GM12872 (cell line): Measurements from ENCODE around the gene TIMP3.

Experiments
- TF ChIP-seq, protein P1 (sequence below): IDR thresholded peaks from 3 replicates; pipeline ENCODE4 v1.5.1; 2011; ENCODE audit warnings: low read depth, mild to moderate bottlenecking, low read length, moderate library complexity; ENCODE audit not compliant: insufficient read depth

Gene TIMP3

DNA sequence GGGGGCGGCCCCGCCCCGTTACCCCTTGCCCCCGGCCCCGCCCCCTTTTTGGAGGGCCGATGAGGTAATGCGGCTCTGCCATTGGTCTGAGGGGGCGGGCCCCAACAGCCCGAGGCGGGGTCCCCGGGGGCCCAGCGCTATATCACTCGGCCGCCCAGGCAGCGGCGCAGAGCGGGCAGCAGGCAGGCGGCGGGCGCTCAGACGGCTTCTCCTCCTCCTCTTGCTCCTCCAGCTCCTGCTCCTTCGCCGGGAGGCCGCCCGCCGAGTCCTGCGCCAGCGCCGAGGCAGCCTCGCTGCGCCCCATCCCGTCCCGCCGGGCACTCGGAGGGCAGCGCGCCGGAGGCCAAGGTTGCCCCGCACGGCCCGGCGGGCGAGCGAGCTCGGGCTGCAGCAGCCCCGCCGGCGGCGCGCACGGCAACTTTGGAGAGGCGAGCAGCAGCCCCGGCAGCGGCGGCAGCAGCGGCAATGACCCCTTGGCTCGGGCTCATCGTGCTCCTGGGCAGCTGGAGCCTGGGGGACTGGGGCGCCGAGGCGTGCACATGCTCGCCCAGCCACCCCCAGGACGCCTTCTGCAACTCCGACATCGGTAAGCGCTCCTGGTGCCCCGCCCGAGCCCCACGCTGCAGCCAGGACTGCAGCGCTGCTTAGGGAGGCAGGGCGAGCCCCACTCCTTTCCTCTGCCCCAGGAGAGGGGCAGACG, at the start of gene TIMP3:
TSS of gene TIMP3 (plus strand) at position 169 of the 700 bp plus-strand sequence. CDS start at position 466, 297 bp downstream.
- TF ChIP-seq, protein P1, sequence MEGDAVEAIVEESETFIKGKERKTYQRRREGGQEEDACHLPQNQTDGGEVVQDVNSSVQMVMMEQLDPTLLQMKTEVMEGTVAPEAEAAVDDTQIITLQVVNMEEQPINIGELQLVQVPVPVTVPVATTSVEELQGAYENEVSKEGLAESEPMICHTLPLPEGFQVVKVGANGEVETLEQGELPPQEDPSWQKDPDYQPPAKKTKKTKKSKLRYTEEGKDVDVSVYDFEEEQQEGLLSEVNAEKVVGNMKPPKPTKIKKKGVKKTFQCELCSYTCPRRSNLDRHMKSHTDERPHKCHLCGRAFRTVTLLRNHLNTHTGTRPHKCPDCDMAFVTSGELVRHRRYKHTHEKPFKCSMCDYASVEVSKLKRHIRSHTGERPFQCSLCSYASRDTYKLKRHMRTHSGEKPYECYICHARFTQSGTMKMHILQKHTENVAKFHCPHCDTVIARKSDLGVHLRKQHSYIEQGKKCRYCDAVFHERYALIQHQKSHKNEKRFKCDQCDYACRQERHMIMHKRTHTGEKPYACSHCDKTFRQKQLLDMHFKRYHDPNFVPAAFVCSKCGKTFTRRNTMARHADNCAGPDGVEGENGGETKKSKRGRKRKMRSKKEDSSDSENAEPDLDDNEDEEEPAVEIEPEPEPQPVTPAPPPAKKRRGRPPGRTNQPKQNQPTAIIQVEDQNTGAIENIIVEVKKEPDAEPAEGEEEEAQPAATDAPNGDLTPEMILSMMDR, result no peak

DNA sequence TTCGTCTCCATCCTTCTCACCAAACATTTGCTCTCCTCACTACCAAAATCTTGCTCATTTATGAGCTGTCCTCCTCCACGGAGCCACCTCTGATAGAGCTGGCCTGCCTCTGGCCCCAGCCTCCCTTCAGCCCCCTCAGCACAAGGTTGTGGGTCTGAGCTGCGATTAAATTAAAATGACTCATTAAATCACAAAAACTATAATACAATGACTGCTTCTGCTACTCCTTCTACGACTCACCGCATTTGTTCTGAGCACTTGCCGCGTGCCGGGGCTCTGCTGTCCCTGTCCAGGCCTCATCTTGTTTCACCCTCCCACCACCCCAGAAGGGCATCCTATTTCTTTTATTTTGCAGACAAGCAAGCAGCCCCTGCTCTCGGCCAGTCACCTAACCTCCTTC, 49.2 kb upstream of the TIMP3 start:
- TF ChIP-seq, protein P1, result no peak

DNA sequence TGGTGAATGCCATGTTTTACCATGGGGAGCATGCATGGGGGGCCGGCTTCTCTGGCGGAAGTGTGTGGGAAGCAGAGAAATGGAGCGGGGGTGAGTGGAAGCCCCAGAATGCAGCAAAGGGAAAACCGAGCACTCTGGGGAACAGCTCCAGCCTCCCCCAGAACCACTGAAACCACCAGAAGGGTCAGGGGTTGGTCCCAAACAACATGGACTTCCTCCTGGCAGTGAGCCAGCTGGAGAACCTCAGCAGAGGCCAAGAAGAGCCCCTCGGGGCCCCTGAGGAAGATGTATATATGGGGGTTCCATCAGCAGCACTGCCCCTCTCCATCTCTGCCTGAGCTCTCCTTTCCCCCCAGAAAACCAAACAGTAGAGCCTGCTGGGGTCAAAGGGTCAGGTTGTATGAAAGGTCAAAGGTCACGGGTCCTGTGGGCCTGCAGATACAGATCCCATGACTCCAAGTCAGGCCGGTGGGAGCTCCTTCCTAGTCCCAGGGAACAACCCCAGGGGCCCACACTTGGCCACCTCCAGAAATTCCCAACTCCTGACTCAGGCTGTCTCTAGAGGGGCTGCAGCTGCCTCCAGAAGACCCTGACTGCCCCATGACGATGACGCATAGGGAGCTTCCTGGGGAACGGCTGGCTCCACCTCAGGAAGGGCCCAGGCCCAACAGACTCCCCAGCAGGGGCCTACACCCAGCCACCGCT, 48.5 kb upstream of the TIMP3 start:
- TF ChIP-seq, protein P1, result no peak

DNA sequence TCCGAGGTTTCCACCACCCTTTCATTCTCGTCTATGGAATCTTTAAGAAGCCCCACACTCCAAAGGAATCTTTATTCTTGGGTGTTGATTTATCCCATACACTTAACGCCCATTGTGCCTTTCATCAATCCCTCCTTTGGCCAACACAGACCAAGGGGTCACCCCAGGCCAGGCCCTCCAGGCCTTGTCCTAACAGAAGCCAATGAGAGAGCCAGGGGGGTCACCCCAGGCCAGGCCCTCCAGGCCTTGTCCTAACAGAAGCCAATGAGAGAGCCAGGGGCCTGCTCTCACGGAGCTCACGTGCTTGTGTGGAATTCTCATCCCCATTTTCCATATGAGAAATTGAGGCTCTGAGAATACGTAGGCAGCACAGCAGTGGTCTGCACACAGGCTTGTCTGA, 47.9 kb upstream of the TIMP3 start:
- TF ChIP-seq, protein P1, result no peak

DNA sequence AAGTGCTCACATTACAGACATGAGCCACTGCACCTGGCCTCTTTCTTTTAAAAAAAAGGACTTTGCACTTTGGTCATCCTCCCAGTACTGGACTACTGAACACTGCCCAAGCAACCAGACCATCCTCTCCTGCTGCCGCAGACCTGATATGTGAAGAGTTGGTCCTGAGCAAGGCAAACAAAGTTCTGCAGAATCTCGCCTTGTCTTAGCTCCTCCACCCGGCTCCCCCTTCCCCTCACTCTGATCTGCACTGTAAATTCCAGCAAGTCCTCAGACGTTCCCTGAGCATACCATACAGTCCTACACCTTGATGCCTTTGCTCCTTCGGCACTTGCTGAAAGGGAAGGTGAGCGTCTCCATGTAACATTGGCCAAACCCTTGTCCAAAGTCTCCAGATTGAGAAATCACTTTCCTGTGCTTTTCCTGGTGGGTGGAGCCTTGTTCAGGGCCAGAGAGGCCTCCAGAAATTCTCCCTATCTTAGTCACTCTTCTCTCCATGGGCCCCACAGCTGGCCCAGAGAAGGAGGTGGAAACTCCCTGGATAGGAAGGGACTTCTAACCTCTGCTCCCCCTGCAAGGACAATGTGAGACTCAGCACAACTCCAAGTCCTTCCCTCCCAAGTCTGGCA, 47.0 kb upstream of the TIMP3 start:
- TF ChIP-seq, protein P1, result no peak

DNA sequence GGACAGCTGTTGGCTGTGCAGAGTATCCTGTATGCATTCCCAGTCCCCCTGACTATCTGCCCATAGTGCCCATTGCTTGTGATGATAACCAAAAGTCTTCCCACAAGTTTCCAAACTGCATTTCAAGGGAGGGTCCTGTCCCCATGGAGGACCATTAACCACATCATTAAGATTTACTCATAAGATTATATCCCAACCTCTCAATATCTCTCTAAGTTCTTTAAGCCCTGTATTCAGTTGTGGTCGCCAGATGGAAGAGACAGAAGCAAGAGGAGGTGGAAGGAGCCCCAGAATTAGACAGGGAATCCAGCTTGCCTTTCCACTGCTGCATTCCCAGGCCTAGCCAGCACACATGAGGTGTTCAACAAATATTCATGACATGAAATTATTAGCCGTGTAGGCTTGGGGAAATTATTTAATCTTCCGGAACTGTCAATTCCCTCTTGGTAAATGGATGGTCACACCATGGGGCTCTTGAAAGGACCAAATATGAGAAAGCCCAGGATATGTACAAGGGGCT, 42.6 kb upstream of the TIMP3 start:
- TF ChIP-seq, protein P1, result no peak

DNA sequence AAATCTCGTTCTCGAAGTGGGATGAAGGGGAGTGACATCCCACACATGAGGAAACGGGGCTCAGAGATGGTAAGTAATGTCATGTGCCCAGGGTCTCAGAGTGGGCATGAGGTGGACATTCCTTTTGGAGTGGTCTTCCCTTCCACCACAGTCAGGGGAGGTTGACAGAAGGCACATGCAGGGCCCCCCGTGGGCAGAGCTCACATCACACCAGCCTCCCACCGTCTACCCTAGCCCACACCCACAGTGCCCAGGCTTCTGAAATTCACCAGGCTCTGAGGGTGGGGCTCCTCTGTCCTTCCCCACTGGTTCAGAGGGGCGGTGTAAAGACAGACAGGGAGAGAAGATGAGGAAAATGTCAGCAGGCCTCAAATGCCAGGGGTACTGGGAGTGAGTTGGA, 41.1 kb upstream of the TIMP3 start:
- TF ChIP-seq, protein P1, result no peak
